ENCODE measurements around the gene RPL10A. TPM values are rescaled to one million over a fixed set of nuclear protein-coding genes. Genes with fewer than 3 reads are reported as not detected.

Gene RPL10A
- total and polyA plus RNA-seq, 2 of the 13 experiments (the other 11 are each of a cell fraction or from before 2014, with no cell fraction given) = 1,854 to 2,726 TPM

- TF ChIP-seq ZBTB26 (CRISPR knock-in tag; IDR thresholded peaks at IDR 0.05; ENCODE audit: borderline replicate concordance) (no peak), FLYWCH1 (CRISPR knock-in tag; IDR thresholded peaks at IDR 0.05) (no peak), ZNF224 (CRISPR knock-in tag; IDR thresholded peaks at IDR 0.05) (0 out of 2 replicates have a peak, but pooled peaks have one; percentile 31), ZNF644 (CRISPR knock-in tag; IDR thresholded peaks at IDR 0.05; ENCODE audit: low read depth) (no peak), KDM6A (CRISPR knock-in tag; IDR thresholded peaks at IDR 0.05; ENCODE audit: low read depth) (no peak), ZKSCAN1 (IDR thresholded peaks at IDR 0.05; ENCODE audit: low read length) (no peak), ZNF451 (CRISPR knock-in tag; IDR thresholded peaks at IDR 0.05) (peak; percentile 84; the same call in 1 of the 2 replicates), ZNF557 (CRISPR knock-in tag; IDR thresholded peaks at IDR 0.05) (peak; percentile 86; the same call in 1 of the 2 replicates), MAZ (IDR thresholded peaks at IDR 0.05; ENCODE audit: borderline replicate concordance, low read depth, low read length) (peak; percentile 44), MAZ (CRISPR knock-in tag; IDR thresholded peaks at IDR 0.05; ENCODE audit: low read depth) (peak; percentile 96), RFX1 (IDR thresholded peaks at IDR 0.05) (no peak), ZNF530 (CRISPR knock-in tag; IDR thresholded peaks at IDR 0.05; ENCODE audit: low read depth) (no peak), HIVEP1 (CRISPR knock-in tag; IDR thresholded peaks at IDR 0.05) (no peak), ZUFSP (CRISPR knock-in tag; IDR thresholded peaks at IDR 0.05; ENCODE audit: borderline replicate concordance) (no peak), PRPF4 (IDR thresholded peaks at IDR 0.05; ENCODE audit: low read depth, low read length, poor library complexity, severe bottlenecking) (no peak), SIX1 (CRISPR knock-in tag; IDR thresholded peaks at IDR 0.05; ENCODE audit: borderline replicate concordance) (no peak), ZNF18 (CRISPR knock-in tag; IDR thresholded peaks at IDR 0.05; ENCODE audit: insufficient replicate concordance) (peak; percentile 65), MTA1 (CRISPR knock-in tag; IDR thresholded peaks at IDR 0.05; ENCODE audit: borderline replicate concordance) (no peak), ZNF775 (CRISPR knock-in tag; IDR thresholded peaks at IDR 0.05; ENCODE audit: borderline replicate concordance) (no peak), ZNF543 (CRISPR knock-in tag; IDR thresholded peaks at IDR 0.05) (no peak), E2F1 (CRISPR knock-in tag; IDR thresholded peaks at IDR 0.05) (peak; percentile 92), ZNF350 (CRISPR knock-in tag; IDR thresholded peaks at IDR 0.05; ENCODE audit: borderline replicate concordance, low read depth) (0 out of 2 replicates have a peak, but pooled peaks have one; percentile 43), RXRA (CRISPR knock-in tag; IDR thresholded peaks at IDR 0.05) (peak; percentile 57; the same call in 1 of the 2 replicates), EP300 (IDR thresholded peaks at IDR 0.05; ENCODE audit: low read depth in 2 of 2, low read length in 2 of 2) (no peak), EP300 (CRISPR knock-in tag; IDR thresholded peaks at IDR 0.05; ENCODE audit: borderline replicate concordance) (no peak)
Measured at GRCh38 chr6:35452183-35453090, 15.8 kb upstream of the RPL10A start, which contains the start of gene FANCE (continued).
